Measurements from ENCODE around the gene MSS51. TPM values are rescaled to one million over a fixed set of nuclear protein-coding genes. Genes with fewer than 3 reads are reported as not detected.

The MSS51 gene
- total RNA-seq, 1 experiment from 2014 or later, result 1.7 TPM

DNA sequence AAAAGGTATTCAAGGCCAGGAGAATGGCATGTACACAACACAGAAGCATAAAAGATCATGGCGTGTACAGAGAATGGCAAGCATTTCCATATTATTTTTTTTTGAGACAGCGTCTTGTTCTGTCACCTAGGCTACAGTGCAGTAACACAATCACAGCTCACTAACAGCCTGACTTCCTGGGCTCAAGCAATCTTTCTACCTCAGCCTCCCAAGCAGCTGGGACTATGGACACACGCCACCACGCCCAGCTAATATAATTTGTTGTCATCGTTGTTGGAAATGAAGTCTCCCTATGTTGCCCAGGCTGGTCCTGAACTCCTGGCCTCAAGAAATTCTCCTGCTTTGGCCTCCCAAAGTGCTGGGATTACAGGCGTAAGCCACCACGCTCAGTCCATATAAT lies 46.8 kb downstream of the MSS51 start (continued):
- no peak for TF ChIP-seq REST (IDR thresholded peaks at IDR 0.05; ENCODE audit: low read depth)
- TF ChIP-seq POLR2A (IDR thresholded peaks at IDR 0.05; ENCODE audit: borderline replicate concordance, extremely low read depth, insufficient read depth, insufficient read length), result no peak

- H3K27ac ChIP-seq (ENCODE audit: low read depth, low read length), result no peak overlapping the region
- POLR2A ChIA-PET, result no interaction called here
- H3K4me3 ChIP-seq (replicated peaks in 1 of 2; ENCODE audit: low read depth in 1 of 2, low read length in 2 of 2), result no peak overlapping the region
- H3K9me2 ChIP-seq (ENCODE audit: insufficient read depth), result no peaks in the 10 kb centered on the region
- no peaks in the 10 kb centered on the region for H4K20me1 ChIP-seq (ENCODE audit: insufficient read depth)
- H3K9me3 ChIP-seq (ENCODE audit: control insufficient read depth in 1 of 2, insufficient read depth in 1 of 2, low read depth in 1 of 2, low read length in 2 of 2), result no peaks in the 10 kb centered on the region
- CTCF ChIA-PET, result no interaction called here
- no peak overlapping the region for H3K4me2 ChIP-seq (ENCODE audit: low read length)
- no TSS peak for BruUV-seq (replicated peaks)
- intact Hi-C loops (cut with micrococcal nuclease), result no loop called here
- H3K9ac ChIP-seq (ENCODE audit: low read length), result no peak overlapping the region
- RAD21 ChIA-PET (ENCODE audit: low non-redundant PET in 1 of 2, low total read pairs in 2 of 2, uncharacterized antibody in 2 of 2, unreplicated experiment in 2 of 2), result no interaction called here
- H2AFZ ChIP-seq (ENCODE audit: low read depth, low read length, poor library complexity, severe bottlenecking), result no peak overlapping the region
- no peaks in the 10 kb centered on the region for H3K79me2 ChIP-seq (ENCODE audit: insufficient read depth, low read length)
- peaks cover 36 to 40% of the 10 kb centered on the region in 2 experiments for H3K36me3 ChIP-seq (ENCODE audit: control insufficient read depth in 1 of 2, insufficient read depth in 2 of 2, low read length in 2 of 2)
- DNase-seq (ENCODE audit: low read depth, low spot score) (no peak), ATAC-seq (no peak)
- H3K4me1 ChIP-seq (ENCODE audit: control insufficient read depth in 1 of 2, insufficient read depth in 2 of 2, low read length in 2 of 2), result no peaks in the 10 kb centered on the region
- no peaks in the 10 kb centered on the region for H3K27me3 ChIP-seq (ENCODE audit: insufficient read depth, low read length)
- TF ChIP-seq, protein P1, sequence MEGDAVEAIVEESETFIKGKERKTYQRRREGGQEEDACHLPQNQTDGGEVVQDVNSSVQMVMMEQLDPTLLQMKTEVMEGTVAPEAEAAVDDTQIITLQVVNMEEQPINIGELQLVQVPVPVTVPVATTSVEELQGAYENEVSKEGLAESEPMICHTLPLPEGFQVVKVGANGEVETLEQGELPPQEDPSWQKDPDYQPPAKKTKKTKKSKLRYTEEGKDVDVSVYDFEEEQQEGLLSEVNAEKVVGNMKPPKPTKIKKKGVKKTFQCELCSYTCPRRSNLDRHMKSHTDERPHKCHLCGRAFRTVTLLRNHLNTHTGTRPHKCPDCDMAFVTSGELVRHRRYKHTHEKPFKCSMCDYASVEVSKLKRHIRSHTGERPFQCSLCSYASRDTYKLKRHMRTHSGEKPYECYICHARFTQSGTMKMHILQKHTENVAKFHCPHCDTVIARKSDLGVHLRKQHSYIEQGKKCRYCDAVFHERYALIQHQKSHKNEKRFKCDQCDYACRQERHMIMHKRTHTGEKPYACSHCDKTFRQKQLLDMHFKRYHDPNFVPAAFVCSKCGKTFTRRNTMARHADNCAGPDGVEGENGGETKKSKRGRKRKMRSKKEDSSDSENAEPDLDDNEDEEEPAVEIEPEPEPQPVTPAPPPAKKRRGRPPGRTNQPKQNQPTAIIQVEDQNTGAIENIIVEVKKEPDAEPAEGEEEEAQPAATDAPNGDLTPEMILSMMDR (IDR thresholded peaks at IDR 0.05 in 2 of 3, conservative IDR thresholded peaks at IDR 0.05 in 1 of 3; ENCODE audit: borderline replicate concordance in 1 of 3, insufficient read depth in 1 of 3, low read depth in 2 of 3, low read length in 2 of 3), result no peak
- TF ChIP-seq ZNF274 (IDR thresholded peaks at IDR 0.05; ENCODE audit: low read depth, low read length) (no peak), JUND (IDR thresholded peaks at IDR 0.05) (no peak), ZFX (IDR thresholded peaks at IDR 0.05) (no peak), CBX3 (IDR thresholded peaks at IDR 0.05; ENCODE audit: low read depth) (no peak), POLR2AphosphoS5 (IDR thresholded peaks at IDR 0.05; ENCODE audit: low read depth, low read length) (no peak), REST (IDR thresholded peaks at IDR 0.05; ENCODE audit: low read depth) (no peak), YY1 (IDR thresholded peaks at IDR 0.05; ENCODE audit: extremely low read depth, insufficient replicate concordance, low read depth, low read length) (no peak), ELF1 (IDR thresholded peaks at IDR 0.05; ENCODE audit: borderline replicate concordance, low read depth) (no peak), POLR2A (IDR thresholded peaks at IDR 0.05; ENCODE audit: borderline replicate concordance, extremely low read depth, insufficient read depth, insufficient read length) (no peak)
- TF ChIP-seq, protein P2, sequence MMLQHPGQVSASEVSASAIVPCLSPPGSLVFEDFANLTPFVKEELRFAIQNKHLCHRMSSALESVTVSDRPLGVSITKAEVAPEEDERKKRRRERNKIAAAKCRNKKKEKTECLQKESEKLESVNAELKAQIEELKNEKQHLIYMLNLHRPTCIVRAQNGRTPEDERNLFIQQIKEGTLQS (IDR thresholded peaks at IDR 0.05), result no peak
- TF ChIP-seq, protein P3, sequence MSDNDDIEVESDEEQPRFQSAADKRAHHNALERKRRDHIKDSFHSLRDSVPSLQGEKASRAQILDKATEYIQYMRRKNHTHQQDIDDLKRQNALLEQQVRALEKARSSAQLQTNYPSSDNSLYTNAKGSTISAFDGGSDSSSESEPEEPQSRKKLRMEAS (IDR thresholded peaks at IDR 0.05), result no peak
Measured at GRCh38 chr10:73379064-73379748, 54.2 kb downstream of the MSS51 start.
